DND-41 (cell line): ENCODE measurements around the gene DNM3.

Source experiments
- ATAC-seq: fragments of 200-7000 bp; cut with Tn5 transposase; 3 replicates; pipeline ENCODE4 v1.9.1; 2021; ENCODE audit warnings: low read depth; ENCODE audit not compliant: insufficient read depth
- DNase-seq: peaks from one replicate; pipeline ENCODE4 v3.0.0-alpha.2; 2020
- H2AFZ ChIP-seq: 2 replicates; pipeline ENCODE4 v1.6.0; 2012; ENCODE audit warnings: low read depth, low read length
- H3K27ac ChIP-seq: 2 replicates; pipeline ENCODE4 v1.5.1; 2012; ENCODE audit warnings: low read length, inconsistent platforms
- H3K27me3 ChIP-seq: fragments of 200-600 bp; sonication (generic); 2 replicates; pipeline ENCODE4 v1.6.0; 2012; ENCODE audit warnings: low read length, mild to moderate bottlenecking, inconsistent platforms; ENCODE audit not compliant: insufficient read depth, poor library complexity
- H3K36me3 ChIP-seq: 2 replicates; pipeline ENCODE4 v1.5.1; 2012; ENCODE audit warnings: low read length, inconsistent platforms; ENCODE audit not compliant: insufficient read depth
- H3K4me1 ChIP-seq: 2 replicates; pipeline ENCODE4 v1.5.1; 2012; ENCODE audit warnings: mild to moderate bottlenecking, low read length; ENCODE audit not compliant: insufficient read depth
- H3K4me2 ChIP-seq: 2 replicates; pipeline ENCODE4 v1.6.0; 2012; ENCODE audit warnings: mild to moderate bottlenecking, moderate library complexity, low read length, inconsistent platforms; ENCODE audit not compliant: insufficient read depth
- H3K4me3 ChIP-seq, 2 experiments: fragments of 200-600 bp in 1 of 2; shearing (Covaris generic) in 1 of 2; 2 replicates each; pipeline ENCODE4 v1.5.1; 2012 to 2016; ENCODE audit warnings: inconsistent platforms in 2 of 2, low read length in 2 of 2, mild to moderate bottlenecking in 2 of 2, low read depth in 1 of 2, moderate library complexity in 1 of 2
- H3K79me2 ChIP-seq: 2 replicates; pipeline ENCODE4 v1.6.0; 2012; ENCODE audit warnings: low read length, inconsistent platforms; ENCODE audit not compliant: insufficient read depth
- H3K9ac ChIP-seq: 2 replicates; pipeline ENCODE4 v1.6.0; 2012; ENCODE audit warnings: low read depth, mild to moderate bottlenecking, inconsistent platforms, low read length, moderate library complexity
- H3K9me3 ChIP-seq: 2 replicates; pipeline ENCODE4 v1.5.1; 2012; ENCODE audit warnings: low read length, moderate library complexity, mild to moderate bottlenecking, inconsistent platforms; ENCODE audit not compliant: insufficient read depth, severe bottlenecking
- H4K20me1 ChIP-seq: 2 replicates; pipeline ENCODE4 v1.6.0; 2012; ENCODE audit warnings: low read length; ENCODE audit not compliant: insufficient read depth
- EZH2 ChIP-seq: IDR thresholded peaks from 3 replicates; pipeline ENCODE4 v1.6.1; 2012; ENCODE audit warnings: borderline replicate concordance, low read depth, mild to moderate bottlenecking, moderate library complexity, low read length, inconsistent platforms; ENCODE audit not compliant: severe bottlenecking
- TF ChIP-seq, protein P1 (sequence below): IDR thresholded peaks from 2 replicates; pipeline ENCODE4 v1.5.1; 2012; ENCODE audit warnings: borderline replicate concordance, low read length, moderate library complexity, mild to moderate bottlenecking; ENCODE audit not compliant: poor library complexity, severe bottlenecking; ENCODE audit errors: extremely low read depth

DNM3 gene

GRCh38 chr1:172155766-172156165 is 314.5 kb downstream of the DNM3 start:
- Histone ChIP-seq H2AFZ (no peak overlapping the region), H3K4me2 (no peak overlapping the region), H3K36me3 (no peaks in the 10 kb centered on the region), H3K4me1 (no peaks in the 10 kb centered on the region), H3K9ac (no peak overlapping the region), H3K9me3 (no peaks in the 10 kb centered on the region), H3K79me2 (no peaks in the 10 kb centered on the region), H3K4me3 (no peak overlapping the region), H3K27ac (no peak overlapping the region), H4K20me1 (no peaks in the 10 kb centered on the region), H3K27me3 (no peaks in the 10 kb centered on the region)
- ATAC-seq (no peak), DNase-seq (no peak)
- no peak for TF ChIP-seq EZH2
- TF ChIP-seq, protein P1, sequence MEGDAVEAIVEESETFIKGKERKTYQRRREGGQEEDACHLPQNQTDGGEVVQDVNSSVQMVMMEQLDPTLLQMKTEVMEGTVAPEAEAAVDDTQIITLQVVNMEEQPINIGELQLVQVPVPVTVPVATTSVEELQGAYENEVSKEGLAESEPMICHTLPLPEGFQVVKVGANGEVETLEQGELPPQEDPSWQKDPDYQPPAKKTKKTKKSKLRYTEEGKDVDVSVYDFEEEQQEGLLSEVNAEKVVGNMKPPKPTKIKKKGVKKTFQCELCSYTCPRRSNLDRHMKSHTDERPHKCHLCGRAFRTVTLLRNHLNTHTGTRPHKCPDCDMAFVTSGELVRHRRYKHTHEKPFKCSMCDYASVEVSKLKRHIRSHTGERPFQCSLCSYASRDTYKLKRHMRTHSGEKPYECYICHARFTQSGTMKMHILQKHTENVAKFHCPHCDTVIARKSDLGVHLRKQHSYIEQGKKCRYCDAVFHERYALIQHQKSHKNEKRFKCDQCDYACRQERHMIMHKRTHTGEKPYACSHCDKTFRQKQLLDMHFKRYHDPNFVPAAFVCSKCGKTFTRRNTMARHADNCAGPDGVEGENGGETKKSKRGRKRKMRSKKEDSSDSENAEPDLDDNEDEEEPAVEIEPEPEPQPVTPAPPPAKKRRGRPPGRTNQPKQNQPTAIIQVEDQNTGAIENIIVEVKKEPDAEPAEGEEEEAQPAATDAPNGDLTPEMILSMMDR, result no peak

GRCh38 chr1:172162236-172162635 is 320.9 kb downstream of the DNM3 start:
- Histone ChIP-seq H4K20me1 (no peaks in the 10 kb centered on the region), H3K36me3 (no peaks in the 10 kb centered on the region), H3K79me2 (no peaks in the 10 kb centered on the region), H3K4me3 (no peak overlapping the region), H3K9ac (no peak overlapping the region), H3K4me1 (no peaks in the 10 kb centered on the region), H3K27me3 (no peaks in the 10 kb centered on the region), H2AFZ (no peak overlapping the region), H3K9me3 (no peaks in the 10 kb centered on the region), H3K27ac (no peak overlapping the region), H3K4me2 (no peak overlapping the region)
- no peak for ATAC-seq
- no peak for DNase-seq
- no peak for TF ChIP-seq EZH2
- TF ChIP-seq, protein P1, result no peak

GRCh38 chr1:172163498-172164215 is 322.4 kb downstream of the DNM3 start:
- Histone ChIP-seq H3K27me3 (no peaks in the 10 kb centered on the region), H3K9ac (no peak overlapping the region), H3K4me3 (no peak overlapping the region), H3K4me2 (no peak overlapping the region), H3K9me3 (no peaks in the 10 kb centered on the region), H4K20me1 (no peaks in the 10 kb centered on the region), H3K79me2 (no peaks in the 10 kb centered on the region), H3K36me3 (no peaks in the 10 kb centered on the region), H2AFZ (no peak overlapping the region), H3K27ac (no peak overlapping the region), H3K4me1 (peaks cover 7% of the 10 kb centered on the region; the same call in 1 of the 2 replicates)
- no peak for ATAC-seq
- no peak for DNase-seq
- TF ChIP-seq EZH2, result no peak
- TF ChIP-seq, protein P1, result no peak
